Renal cortex interstitium (tissue), 11 donors: ENCODE results near the gene NBAS. TPM values are rescaled to one million over a fixed set of nuclear protein-coding genes. Genes with fewer than 3 reads are reported as not detected.

ENCODE experiments used
- DNase-seq, 11 donors: peaks; one replicate each; pipeline ENCODE4 v3.0.0-alpha.2; 2013; ENCODE audit warnings: low read depth in 9 of 11, low spot score in 4 of 11; ENCODE audit errors: extremely low read depth in 1 of 11
- polyA plus RNA-seq, 3 donors: library from polyadenylated mRNA; unstranded; fragments of 120-200 nt; gene quantifications; one replicate each; pipeline ENCODE4 v1.2.1, GENCODE V29; 2013; ENCODE audit not compliant: insufficient read length in 3 of 3

Gene NBAS
- polyA plus RNA-seq, 3 donors: 59.1 to 68.4 (median 68.3) TPM

- DNase-seq: no peak
These were observed 443.6 kb downstream of the NBAS start for GRCh38 chr2:15117409-15118050.

Other genes with a start within 250 kb of the NBAS start
- gene DDX1, start 30.5 kb upstream of the NBAS start, polyA plus RNA-seq: 100 to 1,000 TPM; 164 to 206 (median 169) TPM